GM21576 (cell line): Measurements from ENCODE around the gene SLC1A5.
"Not testable (repeated sequence)": the region's sequence is repeated elsewhere in the genome, so short reads cannot be mapped to it uniquely, and the experiment has no call there.

Experiments used
- ATAC-seq: cut with Tn5 transposase; IDR thresholded peaks from one replicate; pipeline ENCODE4 v1.9.1; 2021; ENCODE audit warnings: mild to moderate bottlenecking, moderate library complexity; ENCODE audit not compliant: unreplicated experiment

The SLC1A5 gene

GRCh38 chr19:46772170-46773017 is 16.0 kb downstream of the SLC1A5 start:
- ATAC-seq: no peak

GRCh38 chr19:46768746-46769145 is 19.6 kb downstream of the SLC1A5 start:
- ATAC-seq: not testable (repeated sequence)

DNA sequence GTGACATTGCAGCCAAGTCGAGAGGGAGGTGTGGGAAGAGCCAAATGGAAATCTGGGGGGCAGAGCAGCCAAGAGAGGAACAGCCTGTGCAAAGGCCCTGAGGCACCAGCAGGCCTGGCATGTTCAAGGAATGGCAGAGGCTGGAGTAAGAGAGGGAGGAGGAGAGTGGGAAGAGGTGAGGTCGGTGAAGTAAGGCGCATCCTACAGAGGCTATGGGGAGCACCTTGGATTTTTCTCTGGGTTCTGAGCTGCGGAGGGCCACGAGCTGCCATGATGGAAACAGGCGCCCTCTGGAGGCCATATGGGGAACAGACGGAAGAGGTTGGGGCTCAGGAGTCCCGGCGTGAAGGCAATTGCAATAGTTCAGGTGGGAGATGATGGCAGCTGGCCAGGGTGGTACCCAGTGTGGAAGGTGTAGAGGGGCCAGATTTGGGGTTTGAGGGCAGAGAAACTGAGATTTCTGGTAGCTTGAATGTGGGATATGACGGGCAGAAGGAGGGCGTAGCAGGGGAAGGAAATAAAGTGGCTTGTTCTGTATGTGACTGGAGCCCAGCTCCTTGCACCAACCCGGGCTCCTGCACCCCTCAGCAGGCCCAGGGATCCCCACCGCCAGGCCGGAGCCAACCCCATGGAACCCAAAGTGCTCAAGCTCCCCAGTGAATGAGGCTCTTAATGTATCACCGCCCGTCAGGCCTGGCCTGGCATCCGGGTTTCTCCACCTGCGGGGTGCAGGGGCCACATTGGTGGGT is 21.7 kb downstream of the SLC1A5 start:
- ATAC-seq: no peak

GRCh38 chr19:46764817-46765291 is 23.5 kb downstream of the SLC1A5 start:
- no peak for ATAC-seq

GRCh38 chr19:46762245-46762890 is 26.0 kb downstream of the SLC1A5 start:
- no peak for ATAC-seq

DNA sequence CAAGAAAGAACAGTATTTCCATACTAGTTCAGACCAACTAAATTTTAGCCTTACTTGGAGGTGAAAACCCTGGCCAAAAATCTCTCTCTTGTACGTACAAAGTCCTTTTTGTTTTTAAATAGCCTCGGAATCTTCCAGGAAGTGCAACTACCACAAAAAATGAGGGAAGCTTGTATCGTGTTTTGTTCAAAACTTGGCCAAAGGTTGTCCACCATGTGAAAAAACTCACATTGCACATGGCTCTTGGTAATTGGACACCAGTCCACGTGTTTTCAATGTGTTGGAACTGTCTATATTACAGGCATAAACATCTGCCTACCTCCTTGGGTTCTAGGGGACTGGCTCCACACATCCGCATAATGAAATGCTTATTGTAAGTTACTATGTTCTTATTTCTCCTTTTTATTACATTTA is 27.0 kb downstream of the SLC1A5 start:
- no peak for ATAC-seq

DNA sequence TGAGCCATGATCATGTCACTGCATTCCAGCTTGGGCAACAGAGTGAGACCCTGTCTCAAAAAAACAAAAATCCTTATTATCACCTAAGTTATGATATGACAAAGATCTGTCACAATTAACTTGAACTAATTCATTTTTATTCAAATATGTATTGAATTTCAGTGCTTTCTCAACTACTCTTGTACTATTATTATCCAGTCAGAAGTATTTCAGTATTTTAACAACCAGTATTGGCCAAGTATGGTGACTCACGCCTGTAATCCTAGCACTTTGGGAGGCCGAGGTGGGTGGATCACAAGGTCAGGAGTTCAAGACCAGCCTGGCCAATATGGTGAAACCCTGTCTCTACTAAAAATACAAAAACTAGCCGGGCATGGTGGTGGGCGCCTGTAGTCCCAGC is 27.5 kb downstream of the SLC1A5 start:
- ATAC-seq: not testable (repeated sequence)

- no peak for ATAC-seq
Observed at GRCh38 chr19:46760363-46760762, 28.0 kb downstream of the SLC1A5 start.

DNA sequence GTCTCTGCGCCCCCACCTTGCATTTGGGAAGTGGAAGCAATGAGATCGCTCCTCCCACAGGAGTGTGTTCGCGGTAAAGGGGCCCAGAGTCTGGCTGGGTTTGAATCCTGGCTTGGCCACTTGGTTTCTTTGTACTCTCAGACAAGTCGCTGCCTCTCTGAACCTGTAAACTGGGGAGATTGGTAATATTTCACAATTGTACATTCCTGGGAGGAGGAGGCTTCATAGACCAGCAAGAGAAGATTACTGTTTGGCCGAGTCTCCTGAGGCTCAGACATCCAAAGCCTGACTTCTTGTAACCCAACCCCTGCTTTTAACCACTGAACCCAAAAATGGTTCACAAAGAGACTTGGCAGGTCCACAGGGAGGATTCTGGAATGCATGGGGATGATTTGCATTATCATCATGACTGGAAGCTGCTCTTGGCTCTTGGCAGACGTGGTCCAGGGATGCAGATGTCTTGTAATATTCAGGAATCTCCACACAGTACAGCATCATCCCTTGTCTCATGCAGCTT is 28.5 kb downstream of the SLC1A5 start:
- ATAC-seq: no peak

- ATAC-seq: no peak
Observed at GRCh38 chr19:46759206-46759605, 29.2 kb downstream of the SLC1A5 start.

DNA sequence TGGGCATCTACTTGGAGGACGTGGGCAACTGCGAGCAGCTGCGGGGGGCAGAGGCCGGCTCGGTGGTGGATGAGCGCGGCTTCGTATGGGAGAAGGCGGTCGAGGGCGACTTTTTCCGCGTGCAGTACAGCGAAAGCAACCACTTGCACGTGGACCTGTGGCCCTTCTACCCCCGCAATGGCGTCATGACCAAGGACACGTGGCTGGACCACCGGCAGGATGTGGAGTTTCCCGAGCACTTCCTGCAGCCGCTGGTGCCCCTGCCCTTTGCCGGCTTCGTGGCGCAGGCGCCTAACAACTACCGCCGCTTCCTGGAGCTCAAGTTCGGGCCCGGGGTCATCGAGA is 31.9 kb downstream of the SLC1A5 start:
- ATAC-seq: no peak

- ATAC-seq: no peak
Observed at GRCh38 chr19:46755853-46756543, 32.4 kb downstream of the SLC1A5 start.

DNA sequence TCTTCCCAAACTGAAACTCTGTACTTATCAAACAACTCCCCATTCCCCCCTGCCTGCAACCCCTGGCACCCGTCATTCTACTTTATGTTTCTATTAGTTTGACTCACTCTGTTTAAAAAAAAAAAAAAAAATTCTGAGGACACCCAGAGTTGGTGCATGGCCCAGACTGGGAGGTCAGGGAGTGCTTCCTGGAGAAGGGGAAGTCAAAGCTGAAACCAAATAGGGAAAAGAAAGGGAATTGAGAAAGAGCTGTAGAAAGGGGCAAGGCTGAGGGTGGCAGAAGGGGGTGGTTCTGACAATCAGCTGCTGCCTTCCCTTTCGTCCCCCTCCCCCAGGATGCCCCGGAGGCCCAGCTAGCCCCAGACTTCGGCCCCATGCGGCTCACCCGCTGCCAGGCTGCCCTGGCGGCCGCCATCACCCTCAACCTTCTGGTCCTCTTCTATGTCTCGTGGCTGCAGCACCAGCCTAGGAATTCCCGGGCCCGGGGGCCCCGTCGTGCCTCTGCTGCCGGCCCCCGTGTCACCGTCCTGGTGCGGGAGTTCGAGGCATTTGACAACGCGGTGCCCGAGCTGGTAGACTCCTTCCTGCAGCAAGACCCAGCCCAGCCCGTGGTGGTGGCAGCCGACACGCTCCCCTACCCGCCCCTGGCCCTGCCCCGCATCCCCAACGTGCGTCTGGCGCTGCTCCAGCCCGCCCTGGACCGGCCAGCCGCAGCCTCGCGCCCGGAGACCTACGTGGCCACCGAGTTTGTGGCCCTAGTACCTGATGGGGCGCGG is 33.1 kb downstream of the SLC1A5 start:
- no peak for ATAC-seq

GRCh38 chr19:46753420-46754155 is 34.8 kb downstream of the SLC1A5 start:
- ATAC-seq: no peak

GRCh38 chr19:46748325-46749109 is 39.9 kb downstream of the SLC1A5 start:
- no peak for ATAC-seq

- ATAC-seq: no peak
Observed at GRCh38 chr19:46746281-46747057, 41.9 kb downstream of the SLC1A5 start, which contains the start of gene STRN4. TSS of gene STRN4 (minus strand) at chr19:46746450. CDS start at chr19:46746430, 20 bp downstream.

- no peak for ATAC-seq
Observed at GRCh38 chr19:46745521-46746280, 42.7 kb downstream of the SLC1A5 start, which contains the start of gene FKRP. TSS of gene FKRP (plus strand) at chr19:46746057. CDS start at chr19:46755451, 9,394 bp downstream.
